RWPE1 (cell line): ENCODE results near the gene ZNF354B.

Source experiments
- CTCF ChIA-PET: fragments of 350-600 bp; sonication (Branson Sonifier 250); formaldehyde crosslinking; extraction: SDS; loops from one replicate; lab custom pipeline; 2021; lab: Yijun Ruan, JAX
- POLR2A ChIA-PET: fragments of 400-600 bp; formaldehyde crosslinking; extraction: SDS; loops from one replicate; lab custom pipeline; 2020; ENCODE audit warnings: antibody characterized with exemption; ENCODE audit not compliant: low non-redundant PET; lab: Yijun Ruan, JAX
- DNase-seq: peaks from one replicate; pipeline ENCODE4 v3.0.0; 2012; ENCODE audit warnings: low spot score
- H3K27ac ChIP-seq: fragments of 450-650 bp; 2 replicates; pipeline ENCODE4 v1.5.1; 2017
- TF ChIP-seq, protein P1 (sequence below): fragments of 450-650 bp; conservative IDR thresholded peaks from 2 replicates; pipeline ENCODE4 v1.5.1; 2017; ENCODE audit warnings: low read depth, mild to moderate bottlenecking

ZNF354B gene

GRCh38 chr5:178902849-178903248 is 43.1 kb downstream of the ZNF354B start:
- H3K27ac ChIP-seq, result no peak overlapping the region
- ChIA-PET CTCF (no interaction called here), POLR2A (no interaction called here)
- DNase-seq, result no peak
- TF ChIP-seq, protein P1, sequence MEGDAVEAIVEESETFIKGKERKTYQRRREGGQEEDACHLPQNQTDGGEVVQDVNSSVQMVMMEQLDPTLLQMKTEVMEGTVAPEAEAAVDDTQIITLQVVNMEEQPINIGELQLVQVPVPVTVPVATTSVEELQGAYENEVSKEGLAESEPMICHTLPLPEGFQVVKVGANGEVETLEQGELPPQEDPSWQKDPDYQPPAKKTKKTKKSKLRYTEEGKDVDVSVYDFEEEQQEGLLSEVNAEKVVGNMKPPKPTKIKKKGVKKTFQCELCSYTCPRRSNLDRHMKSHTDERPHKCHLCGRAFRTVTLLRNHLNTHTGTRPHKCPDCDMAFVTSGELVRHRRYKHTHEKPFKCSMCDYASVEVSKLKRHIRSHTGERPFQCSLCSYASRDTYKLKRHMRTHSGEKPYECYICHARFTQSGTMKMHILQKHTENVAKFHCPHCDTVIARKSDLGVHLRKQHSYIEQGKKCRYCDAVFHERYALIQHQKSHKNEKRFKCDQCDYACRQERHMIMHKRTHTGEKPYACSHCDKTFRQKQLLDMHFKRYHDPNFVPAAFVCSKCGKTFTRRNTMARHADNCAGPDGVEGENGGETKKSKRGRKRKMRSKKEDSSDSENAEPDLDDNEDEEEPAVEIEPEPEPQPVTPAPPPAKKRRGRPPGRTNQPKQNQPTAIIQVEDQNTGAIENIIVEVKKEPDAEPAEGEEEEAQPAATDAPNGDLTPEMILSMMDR, result no peak

GRCh38 chr5:178931846-178932760 is 72.3 kb downstream of the ZNF354B start:
- H3K27ac ChIP-seq, result no peak overlapping the region
- POLR2A ChIA-PET, result no interaction called here
- CTCF ChIA-PET, result no interaction called here
- DNase-seq, result no peak
- TF ChIP-seq, protein P1, result no peak
